ENCODE data around the gene SLCO1A2. TPM values are rescaled to one million over a fixed set of nuclear protein-coding genes. Genes with fewer than 3 reads are reported as not detected.

Gene SLCO1A2, protein sequence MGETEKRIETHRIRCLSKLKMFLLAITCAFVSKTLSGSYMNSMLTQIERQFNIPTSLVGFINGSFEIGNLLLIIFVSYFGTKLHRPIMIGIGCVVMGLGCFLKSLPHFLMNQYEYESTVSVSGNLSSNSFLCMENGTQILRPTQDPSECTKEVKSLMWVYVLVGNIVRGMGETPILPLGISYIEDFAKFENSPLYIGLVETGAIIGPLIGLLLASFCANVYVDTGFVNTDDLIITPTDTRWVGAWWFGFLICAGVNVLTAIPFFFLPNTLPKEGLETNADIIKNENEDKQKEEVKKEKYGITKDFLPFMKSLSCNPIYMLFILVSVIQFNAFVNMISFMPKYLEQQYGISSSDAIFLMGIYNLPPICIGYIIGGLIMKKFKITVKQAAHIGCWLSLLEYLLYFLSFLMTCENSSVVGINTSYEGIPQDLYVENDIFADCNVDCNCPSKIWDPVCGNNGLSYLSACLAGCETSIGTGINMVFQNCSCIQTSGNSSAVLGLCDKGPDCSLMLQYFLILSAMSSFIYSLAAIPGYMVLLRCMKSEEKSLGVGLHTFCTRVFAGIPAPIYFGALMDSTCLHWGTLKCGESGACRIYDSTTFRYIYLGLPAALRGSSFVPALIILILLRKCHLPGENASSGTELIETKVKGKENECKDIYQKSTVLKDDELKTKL
- total RNA-seq, result not detected in 2 replicates

DNA sequence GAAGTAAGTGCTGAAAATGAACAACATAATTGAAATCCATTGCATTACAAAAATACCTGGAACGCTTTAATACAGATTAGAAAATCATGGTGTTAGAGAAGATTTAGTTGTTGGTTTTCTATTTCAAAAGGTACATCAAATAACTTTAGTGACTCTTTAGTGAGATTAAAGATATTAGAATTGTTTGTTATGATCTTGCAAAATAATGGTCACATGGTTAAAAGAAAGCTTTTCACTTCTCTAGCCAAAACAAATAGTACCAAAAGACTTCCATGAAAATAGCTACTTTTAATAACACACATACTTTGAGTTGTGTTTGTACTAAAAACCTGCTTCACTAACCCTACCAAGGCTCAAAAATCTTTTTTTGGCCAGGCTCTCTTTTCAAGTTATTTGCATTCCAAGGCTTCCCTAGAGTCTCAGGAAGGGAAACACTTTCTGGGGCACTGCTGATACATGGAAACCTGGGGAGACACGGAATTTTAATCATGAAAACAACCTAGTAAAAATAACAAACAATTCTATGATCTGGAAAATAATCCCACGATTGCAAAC is at the start of gene SLCO1A2:
Gene SLCO1A2 (minus strand): TSS at position 147 of the 555 bp plus-strand sequence. CDS start 270 bp downstream, outside the sequence.

DNA sequence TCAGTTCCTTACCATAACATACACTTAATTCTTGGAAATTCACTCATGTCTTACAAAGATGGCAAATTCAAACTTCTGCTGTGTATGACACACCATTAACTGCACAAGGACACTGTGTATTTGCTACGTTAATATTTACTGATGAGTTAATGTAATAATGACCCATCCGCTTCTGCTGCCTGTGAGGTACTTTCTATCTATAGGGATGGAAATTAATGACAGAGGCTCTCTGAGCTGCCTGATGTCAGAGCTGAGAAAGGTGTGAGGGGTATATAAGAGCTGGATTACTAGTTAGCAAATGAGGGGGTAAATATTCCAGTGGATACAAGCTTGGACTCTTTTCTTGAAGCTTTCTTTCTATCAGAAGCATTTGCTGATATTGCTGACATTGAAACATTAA is 37.9 kb upstream of the SLCO1A2 start, which contains the start of gene IAPP:
Gene IAPP (plus strand): TSS at position 301 of the 400 bp plus-strand sequence. CDS start 450 bp downstream, outside the sequence.

Other genes with a start within 250 kb of the SLCO1A2 start
- gene SLCO1B1, start 203.7 kb downstream of the SLCO1A2 start, total RNA-seq, result not detected in 2 replicates
- not detected in 2 replicates for gene IAPP, start 38.0 kb upstream of the SLCO1A2 start, total RNA-seq
- 10.4 and 14.5 TPM in 2 replicates for gene PYROXD1, start 102.7 kb upstream of the SLCO1A2 start, total RNA-seq
- gene RECQL, start 166.7 kb upstream of the SLCO1A2 start, total RNA-seq, result 69.6 and 81.7 TPM in 2 replicates
- gene GOLT1B, start 166.9 kb upstream of the SLCO1A2 start, total RNA-seq, result 38.8 and 51.1 TPM in 2 replicates
- 1.2 TPM in 2 replicates for gene SPX, start 191.4 kb upstream of the SLCO1A2 start, total RNA-seq